Neutrophil (primary cell): ENCODE results near the gene ACOT2.

Source experiments
- H3K27ac ChIP-seq: fragments of 200-600 bp; sonication (generic); 2 replicates; pipeline ENCODE4 v1.5.1; 2016; ENCODE audit warnings: mild to moderate bottlenecking, moderate library complexity
- H3K27me3 ChIP-seq: fragments of 200-600 bp; sonication (generic); 2 replicates; pipeline ENCODE4 v1.6.0; 2016; ENCODE audit warnings: mild to moderate bottlenecking
- H3K36me3 ChIP-seq: fragments of 200-600 bp; sonication (generic); 2 replicates; pipeline ENCODE4 v1.5.1; 2017
- H3K4me1 ChIP-seq, 2 experiments: fragments of 200-600 bp in 1 of 2; sonication (generic) in 1 of 2; 1 replicate in 1 of 2; 2 replicates in 1 of 2; pipeline versions ENCODE4 v1.5.1 to v1.6.1; 2013 to 2016; ENCODE audit warnings: low read depth in 1 of 2, low read length in 1 of 2, mild to moderate bottlenecking in 1 of 2, moderate library complexity in 1 of 2; ENCODE audit not compliant: control insufficient read depth in 1 of 2, insufficient read depth in 1 of 2
- H3K4me3 ChIP-seq, 2 experiments: fragments of 200-600 bp in 1 of 2; sonication (generic) in 1 of 2; 1 replicate in 1 of 2; 2 replicates in 1 of 2; pipeline ENCODE4 v1.5.1; 2013 to 2016; ENCODE audit warnings: low read depth in 1 of 2, low read length in 1 of 2, mild to moderate bottlenecking in 1 of 2, moderate library complexity in 1 of 2
- H3K9me3 ChIP-seq: fragments of 200-600 bp; sonication (generic); 2 replicates; pipeline ENCODE4 v1.5.1; 2016
- TF ChIP-seq, protein P1 (sequence below): fragments of 200-600 bp; sonication (generic); IDR thresholded peaks from 2 replicates; pipeline ENCODE4 v1.5.1; 2016; ENCODE audit warnings: antibody characterized with exemption

ACOT2 gene

DNA sequence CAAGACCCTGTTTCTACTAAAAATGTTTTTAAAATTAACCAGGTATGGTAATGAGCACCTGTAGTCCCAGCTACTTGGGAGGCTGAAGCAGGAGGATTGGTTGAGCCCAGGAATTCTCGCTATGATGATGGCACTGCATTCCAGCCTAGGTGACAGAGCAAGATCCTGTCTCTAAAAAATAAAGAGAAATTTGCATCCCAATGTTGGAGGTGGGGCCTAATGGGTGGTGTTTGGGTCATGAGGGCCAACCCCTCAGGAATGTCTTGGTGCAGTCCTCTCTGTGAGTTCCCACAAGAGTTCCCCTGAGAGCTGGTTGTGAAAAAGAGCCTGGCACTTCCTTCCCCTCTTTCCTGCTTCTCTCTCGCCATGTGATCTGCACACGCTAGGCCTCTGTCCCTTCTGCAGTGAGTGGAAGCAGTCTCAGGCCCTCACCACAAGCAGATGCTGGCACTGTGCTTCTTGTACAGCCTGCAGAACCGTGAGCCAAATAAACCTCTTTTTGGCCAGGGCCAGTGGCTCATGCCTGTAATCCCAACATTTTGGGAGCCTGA, 54.6 kb downstream of the ACOT2 start:
- Histone ChIP-seq H3K4me3 (no peak overlapping the region), H3K4me1 (no peaks in the 10 kb centered on the region), H3K9me3 (no peaks in the 10 kb centered on the region), H3K27me3 (no peaks in the 10 kb centered on the region), H3K27ac (no peak overlapping the region), H3K36me3 (no peaks in the 10 kb centered on the region)
- TF ChIP-seq, protein P1, sequence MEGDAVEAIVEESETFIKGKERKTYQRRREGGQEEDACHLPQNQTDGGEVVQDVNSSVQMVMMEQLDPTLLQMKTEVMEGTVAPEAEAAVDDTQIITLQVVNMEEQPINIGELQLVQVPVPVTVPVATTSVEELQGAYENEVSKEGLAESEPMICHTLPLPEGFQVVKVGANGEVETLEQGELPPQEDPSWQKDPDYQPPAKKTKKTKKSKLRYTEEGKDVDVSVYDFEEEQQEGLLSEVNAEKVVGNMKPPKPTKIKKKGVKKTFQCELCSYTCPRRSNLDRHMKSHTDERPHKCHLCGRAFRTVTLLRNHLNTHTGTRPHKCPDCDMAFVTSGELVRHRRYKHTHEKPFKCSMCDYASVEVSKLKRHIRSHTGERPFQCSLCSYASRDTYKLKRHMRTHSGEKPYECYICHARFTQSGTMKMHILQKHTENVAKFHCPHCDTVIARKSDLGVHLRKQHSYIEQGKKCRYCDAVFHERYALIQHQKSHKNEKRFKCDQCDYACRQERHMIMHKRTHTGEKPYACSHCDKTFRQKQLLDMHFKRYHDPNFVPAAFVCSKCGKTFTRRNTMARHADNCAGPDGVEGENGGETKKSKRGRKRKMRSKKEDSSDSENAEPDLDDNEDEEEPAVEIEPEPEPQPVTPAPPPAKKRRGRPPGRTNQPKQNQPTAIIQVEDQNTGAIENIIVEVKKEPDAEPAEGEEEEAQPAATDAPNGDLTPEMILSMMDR, result no peak
